K562 (cell line): ENCODE measurements around the gene BORCS5. TPM values are rescaled to one million over a fixed set of nuclear protein-coding genes. Genes with fewer than 3 reads are reported as not detected.

Experiments used
- ATF1 ChIP-seq, 2 experiments: fragments of 450-650 bp in 1 of 2; IDR thresholded peaks; 2 replicates each; pipeline ENCODE4 v1.6.1; 2016; ENCODE audit warnings: missing compliant biosample characterization in 1 of 2, missing genetic modification characterization in 1 of 2
- CBX1 ChIP-seq: sonication (generic); IDR thresholded peaks from 2 replicates; pipeline ENCODE4 v1.6.1; 2016; ENCODE audit warnings: antibody characterized with exemption, low read depth, mild to moderate bottlenecking
- E2F5 ChIP-seq: sonication (generic); formaldehyde crosslinking; IDR thresholded peaks from 2 replicates; pipeline ENCODE4 v1.8.0; 2022; ENCODE audit warnings: mild to moderate bottlenecking, missing genetic modification reagents
- EP300 ChIP-seq: IDR thresholded peaks from 2 replicates; pipeline ENCODE4 v1.6.1; 2012; ENCODE audit warnings: low read length, improper control_type of control experiment
- HES1 ChIP-seq: fragments of 450-650 bp; IDR thresholded peaks from 2 replicates; pipeline ENCODE4 v1.6.1; 2016; ENCODE audit warnings: low read depth, mild to moderate bottlenecking, moderate library complexity
- JUND ChIP-seq, 2 experiments: IDR thresholded peaks; 2 replicates in 1 of 2; 3 replicates in 1 of 2; pipeline ENCODE4 v1.6.1; 2011; ENCODE audit warnings: borderline replicate concordance in 2 of 2, low read depth in 2 of 2, low read length in 2 of 2, improper control_type of control experiment in 1 of 2, missing biosample characterization in 1 of 2, missing genetic modification characterization in 1 of 2, missing genetic modification reagents in 1 of 2
- NBN ChIP-seq: fragments of 450-650 bp; IDR thresholded peaks from 2 replicates; pipeline ENCODE4 v1.6.1; 2016; ENCODE audit warnings: low read depth, mild to moderate bottlenecking
- ZNF174 ChIP-seq: fragments of 250-450 bp; sonication (Bioruptor Pico); IDR thresholded peaks from 2 replicates; pipeline ENCODE4 v1.4.0; 2020; ENCODE audit warnings: mild to moderate bottlenecking
- ZNF445 ChIP-seq: fragments of 250-450 bp; sonication (Bioruptor Pico); IDR thresholded peaks from 2 replicates; pipeline ENCODE4 v1.4.0; 2020; ENCODE audit warnings: low read depth, mild to moderate bottlenecking, moderate library complexity
- ZNF609 ChIP-seq: sonication (generic); formaldehyde crosslinking; IDR thresholded peaks from 2 replicates; pipeline ENCODE4 v1.8.1; 2023; ENCODE audit warnings: missing genetic modification reagents, mild to moderate bottlenecking, borderline replicate concordance
- polyA plus RNA-seq, 8 experiments: library from polyadenylated mRNA; depleted of rRNA in 4 of 8; stranded (reverse) in 5 of 8; unstranded in 3 of 8; fragments of >200 nt; fragmentation: Nextera tagmentation in 2 of 8; fragmentation: Illumina TruSeq in 1 of 8; extraction: Ambion mirVana in 2 of 8; extraction: Trizol in 1 of 8; gene quantifications; 2 replicates each; pipeline versions ENCODE4 v1.2.1 to v1.2.3, GENCODE V29; 2011 to 2014; ENCODE audit warnings: inconsistent platforms in 1 of 8, missing spikeins in 1 of 8
- total RNA-seq, 7 experiments: library from RNA; depleted of rRNA in 6 of 7; stranded (reverse); fragments of >200 nt in 6 of 7; fragmentation: Illumina TruSeq in 2 of 7; extraction: Trizol in 2 of 7; gene quantifications; 2 replicates each; pipeline versions ENCODE4 v1.2.1 to v1.2.3, GENCODE V29; 2011 to 2021; ENCODE audit warnings: low replicate concordance in 1 of 7
- TF ChIP-seq, protein P1 (sequence below): fragments of 450-650 bp; IDR thresholded peaks from 2 replicates; pipeline ENCODE4 v1.6.1; 2016
- TF ChIP-seq, protein P2 (sequence below): sonication (generic); formaldehyde crosslinking; IDR thresholded peaks from 2 replicates; pipeline ENCODE4 v1.8.0; 2022; ENCODE audit warnings: missing genetic modification reagents, mild to moderate bottlenecking, moderate library complexity, borderline replicate concordance

Gene BORCS5
- total and polyA plus RNA-seq, 9 of the 15 experiments (the other 6 are each of a cell fraction or from before 2014, with no cell fraction given): 0.31 to 12.4 (median 6.6) TPM

DNA sequence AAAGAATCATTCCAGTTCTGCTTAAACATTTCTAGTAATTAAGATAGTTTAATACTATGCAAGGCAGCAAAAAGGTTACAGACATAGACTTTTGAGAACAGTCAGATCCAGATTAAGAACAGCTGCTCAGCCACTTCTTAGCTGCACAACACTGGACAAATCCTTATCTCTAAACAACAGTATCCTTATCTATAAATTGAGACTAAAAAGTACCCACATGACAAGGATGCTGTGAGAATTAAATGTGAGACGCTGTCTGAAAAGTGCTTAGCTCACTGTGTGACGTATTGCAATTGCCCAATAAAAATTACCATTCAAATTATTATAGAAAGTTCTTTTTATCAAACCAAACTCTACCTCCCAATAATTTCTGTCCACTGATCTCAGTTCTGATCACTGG lies 35.5 kb downstream of the BORCS5 start (continued):
- TF ChIP-seq, protein P1, sequence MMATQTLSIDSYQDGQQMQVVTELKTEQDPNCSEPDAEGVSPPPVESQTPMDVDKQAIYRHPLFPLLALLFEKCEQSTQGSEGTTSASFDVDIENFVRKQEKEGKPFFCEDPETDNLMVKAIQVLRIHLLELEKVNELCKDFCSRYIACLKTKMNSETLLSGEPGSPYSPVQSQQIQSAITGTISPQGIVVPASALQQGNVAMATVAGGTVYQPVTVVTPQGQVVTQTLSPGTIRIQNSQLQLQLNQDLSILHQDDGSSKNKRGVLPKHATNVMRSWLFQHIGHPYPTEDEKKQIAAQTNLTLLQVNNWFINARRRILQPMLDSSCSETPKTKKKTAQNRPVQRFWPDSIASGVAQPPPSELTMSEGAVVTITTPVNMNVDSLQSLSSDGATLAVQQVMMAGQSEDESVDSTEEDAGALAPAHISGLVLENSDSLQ: 0 out of 2 replicates have a peak, but pooled peaks have one; percentile 13
- TF ChIP-seq EP300 (peak; percentile 67), ZNF445 (no peak), JUND (IDR thresholded peaks at IDR 0.05; ENCODE audit: borderline replicate concordance, low read depth, low read length) (peak; percentile 9; the same call in 1 of the 2 replicates), JUND (tag; IDR thresholded peaks at IDR 0.05; ENCODE audit: borderline replicate concordance, low read depth, low read length) (no peak), HES1 (peak; percentile 32; the same call in 1 of the 2 replicates), ZNF609 (CRISPR knock-in tag) (no peak), ZNF174 (CRISPR knock-in tag) (no peak), CBX1 (no peak), E2F5 (CRISPR knock-in tag) (no peak), ATF1 (CRISPR knock-in tag; IDR thresholded peaks at IDR 0.05) (no peak), ATF1 (tag; IDR thresholded peaks at IDR 0.05) (peak; percentile 84), NBN (no peak)
- TF ChIP-seq, protein P2, sequence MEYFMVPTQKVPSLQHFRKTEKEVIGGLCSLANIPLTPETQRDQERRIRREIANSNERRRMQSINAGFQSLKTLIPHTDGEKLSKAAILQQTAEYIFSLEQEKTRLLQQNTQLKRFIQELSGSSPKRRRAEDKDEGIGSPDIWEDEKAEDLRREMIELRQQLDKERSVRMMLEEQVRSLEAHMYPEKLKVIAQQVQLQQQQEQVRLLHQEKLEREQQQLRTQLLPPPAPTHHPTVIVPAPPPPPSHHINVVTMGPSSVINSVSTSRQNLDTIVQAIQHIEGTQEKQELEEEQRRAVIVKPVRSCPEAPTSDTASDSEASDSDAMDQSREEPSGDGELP (CRISPR knock-in tag): no peak; the same call in 1 of the 2 replicates
